Loucy (cell line): ENCODE data around the gene KRTAP22-1.

Source experiments
- H2AFZ ChIP-seq: fragments of 200-600 bp; sonication (generic); 2 replicates; pipeline ENCODE4 v1.6.0; 2016; ENCODE audit warnings: antibody characterized with exemption, mild to moderate bottlenecking, low read length, moderate library complexity
- H3F3A ChIP-seq: fragments of 200-600 bp; 2 replicates; pipeline ENCODE4 v1.6.0; 2016; ENCODE audit warnings: antibody characterized with exemption, low read depth, mild to moderate bottlenecking
- H3K27me3 ChIP-seq: fragments of 200-600 bp; sonication (generic); 2 replicates; pipeline ENCODE4 v1.6.1; 2014; ENCODE audit warnings: low read length, mild to moderate bottlenecking; ENCODE audit not compliant: insufficient read depth, poor library complexity, severe bottlenecking
- H3K36me3 ChIP-seq: fragments of 200-600 bp; sonication (generic); 2 replicates; pipeline ENCODE4 v1.6.1; 2016; ENCODE audit warnings: low read length; ENCODE audit not compliant: insufficient read depth
- H3K4me1 ChIP-seq: fragments of 200-600 bp; sonication (generic); 2 replicates; pipeline ENCODE4 v1.5.1; 2014; ENCODE audit warnings: low read length, mild to moderate bottlenecking; ENCODE audit not compliant: insufficient read depth, poor library complexity, severe bottlenecking
- H3K4me2 ChIP-seq: fragments of 200-600 bp; sonication (generic); 2 replicates; pipeline ENCODE4 v1.6.0; 2014; ENCODE audit warnings: antibody characterized with exemption, low read length, low read depth, mild to moderate bottlenecking; ENCODE audit not compliant: poor library complexity, severe bottlenecking
- H3K4me3 ChIP-seq: fragments of 200-600 bp; sonication (generic); 2 replicates; pipeline ENCODE4 v1.5.1; 2014; ENCODE audit warnings: low read length, mild to moderate bottlenecking, mixed read lengths; ENCODE audit not compliant: poor library complexity, severe bottlenecking
- H3K79me2 ChIP-seq: fragments of 200-600 bp; sonication (generic); 2 replicates; pipeline ENCODE4 v1.6.1; 2014; ENCODE audit warnings: low read length; ENCODE audit not compliant: insufficient read depth
- H3K9ac ChIP-seq: fragments of 200-600 bp; sonication (generic); 2 replicates; pipeline ENCODE4 v1.6.0; 2014; ENCODE audit warnings: mild to moderate bottlenecking, low read depth, low read length, moderate library complexity; ENCODE audit not compliant: poor library complexity, severe bottlenecking
- H3K9me2 ChIP-seq: fragments of 200-600 bp; sonication (generic); replicated peaks from 2 replicates; pipeline ENCODE4 v1.6.1; 2016; ENCODE audit warnings: low read depth, low read length, mixed read lengths
- H3K9me3 ChIP-seq: fragments of 200-600 bp; sonication (generic); 2 replicates; pipeline ENCODE4 v1.6.1; 2014; ENCODE audit warnings: mild to moderate bottlenecking, antibody characterized with exemption, low read length, low read depth; ENCODE audit not compliant: insufficient read depth
- H4K20me1 ChIP-seq: fragments of 200-600 bp; sonication (generic); 2 replicates; pipeline ENCODE4 v1.6.0; 2014; ENCODE audit warnings: antibody characterized with exemption, low read length, mild to moderate bottlenecking; ENCODE audit not compliant: insufficient read depth, poor library complexity, severe bottlenecking
- CTCF ChIP-seq: fragments of 200-600 bp; sonication (generic); conservative IDR thresholded peaks from 2 replicates; pipeline ENCODE4 v1.5.1; 2014; ENCODE audit warnings: mild to moderate bottlenecking, antibody characterized with exemption, low read length
- EZH2phosphoT487 ChIP-seq: fragments of 200-600 bp; IDR thresholded peaks from 2 replicates; pipeline ENCODE4 v1.6.1; 2018; ENCODE audit warnings: antibody characterized with exemption, mild to moderate bottlenecking, moderate library complexity, borderline replicate concordance

KRTAP22-1 gene

DNA sequence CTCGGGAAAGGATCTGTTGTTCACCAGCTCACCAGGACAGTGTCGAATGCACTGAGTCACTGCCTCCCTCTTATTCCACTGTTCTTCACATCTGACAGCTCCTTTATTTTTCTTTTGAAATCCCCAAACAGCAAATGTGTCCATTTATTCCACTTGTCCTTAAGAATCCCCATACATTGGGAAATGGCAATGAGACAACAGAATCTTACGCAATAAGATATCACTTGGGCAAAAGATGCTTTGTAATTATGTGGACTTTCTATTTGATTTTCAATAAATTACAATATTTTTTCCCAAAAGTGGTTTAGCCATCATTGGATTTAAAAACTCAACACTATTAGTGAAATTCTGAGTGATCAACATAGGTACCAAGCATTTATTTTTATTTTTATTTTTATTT lies 37.8 kb downstream of the KRTAP22-1 start:
- Histone ChIP-seq H3K79me2 (no peaks in the 10 kb centered on the region), H3K9ac (no peak overlapping the region), H3K36me3 (no peaks in the 10 kb centered on the region), H3K4me1 (no peaks in the 10 kb centered on the region), H3K4me3 (no peak overlapping the region), H2AFZ (no peak overlapping the region), H4K20me1 (no peaks in the 10 kb centered on the region), H3K9me3 (no peaks in the 10 kb centered on the region), H3K4me2 (no peak overlapping the region), H3K27me3 (no peaks in the 10 kb centered on the region), H3F3A (no peaks in the 10 kb centered on the region), H3K9me2 (no peaks in the 10 kb centered on the region)
- TF ChIP-seq CTCF (no peak), EZH2phosphoT487 (no peak)

GRCh38 chr21:30642564-30642963 lies 41.7 kb downstream of the KRTAP22-1 start, which contains the start of gene KRTAP20-3:
Gene KRTAP20-3 (plus strand): TSS chr21:30642864.
- Histone ChIP-seq H3K27me3 (no peaks in the 10 kb centered on the region), H3K79me2 (no peaks in the 10 kb centered on the region)
- no peak for TF ChIP-seq EZH2phosphoT487
- no peak for TF ChIP-seq CTCF

GRCh38 chr21:30646904-30647414 lies 46.1 kb downstream of the KRTAP22-1 start:
- Histone ChIP-seq H4K20me1 (no peaks in the 10 kb centered on the region), H3K79me2 (no peaks in the 10 kb centered on the region), H3F3A (no peaks in the 10 kb centered on the region), H3K9me3 (no peaks in the 10 kb centered on the region), H3K27me3 (no peaks in the 10 kb centered on the region), H3K36me3 (no peaks in the 10 kb centered on the region), H2AFZ (no peak overlapping the region), H3K4me2 (no peak overlapping the region), H3K4me3 (no peak overlapping the region), H3K9me2 (no peaks in the 10 kb centered on the region), H3K9ac (no peak overlapping the region), H3K4me1 (no peaks in the 10 kb centered on the region)
- no peak for TF ChIP-seq CTCF
- TF ChIP-seq EZH2phosphoT487, result no peak

More at GRCh38 chr21:30642564-30642963, 41.7 kb downstream of the KRTAP22-1 start, which contains the start of gene KRTAP20-3:
- Histone ChIP-seq H3K36me3 (no peaks in the 10 kb centered on the region), H3K9me2 (no peaks in the 10 kb centered on the region), H3K4me2 (no peak within 1 kb of the TSS), H3F3A (no peaks in the 10 kb centered on the region), H3K4me3 (no peak within 1 kb of the TSS), H4K20me1 (no peaks in the 10 kb centered on the region), H3K4me1 (no peaks in the 10 kb centered on the region), H2AFZ (no peak within 1 kb of the TSS), H3K9me3 (no peaks in the 10 kb centered on the region), H3K9ac (no peak within 1 kb of the TSS)
